NCI-H524 treated with DMSO at 0.1 percent for 48 hours (cell line): Measurements from ENCODE around the gene MSH6.
"Not testable (repeated sequence)": the region's sequence is repeated elsewhere in the genome, so short reads cannot be mapped to it uniquely, and the experiment has no call there.

ENCODE experiments used
- DNase-seq: peaks from one replicate; lab custom pipeline; 2025; lab: John Stamatoyannopoulos, UW

MSH6 gene

GRCh38 chr2:47844162-47844561 is 61.2 kb downstream of the MSH6 start:
- DNase-seq, result no peak

- no peak for DNase-seq
Observed at GRCh38 chr2:47849368-47849767, 66.4 kb downstream of the MSH6 start.

DNA sequence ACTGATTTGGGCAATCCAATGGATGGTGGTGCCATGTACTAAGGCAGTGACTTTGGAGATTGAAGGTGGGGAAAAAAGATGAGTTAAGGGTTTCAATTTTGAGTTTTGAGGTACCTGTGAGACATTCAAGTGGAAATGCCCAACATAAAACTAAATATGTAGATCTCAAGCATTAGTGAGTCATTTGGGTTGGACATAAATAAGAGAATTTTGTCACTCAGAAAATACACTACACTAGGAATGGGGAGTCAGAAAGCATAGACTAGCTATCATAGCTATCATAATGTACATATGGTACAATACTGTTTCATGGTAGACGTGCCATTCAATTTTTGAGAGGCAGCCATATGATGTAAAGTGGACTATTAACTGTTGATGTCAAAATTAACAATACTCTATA is 67.3 kb downstream of the MSH6 start:
- DNase-seq, result no peak

GRCh38 chr2:47853067-47853777 is 70.3 kb downstream of the MSH6 start:
- DNase-seq, result not testable (repeated sequence)
